RWPE2 (cell line): ENCODE measurements around the gene RXRA.

Source experiments
- ATAC-seq: fragments of 200-7000 bp; cut with Tn5 transposase; 3 replicates; pipeline ENCODE4 v1.9.1; 2021; ENCODE audit warnings: low read depth
- DNase-seq: peaks from one replicate; pipeline ENCODE4 v3.0.0-alpha.2; 2020; ENCODE audit warnings: low spot score
- H3K27ac ChIP-seq: fragments of 450-650 bp; 2 replicates; pipeline ENCODE4 v1.5.1; 2017; ENCODE audit warnings: mild to moderate bottlenecking; ENCODE audit not compliant: poor library complexity, severe bottlenecking
- H3K27me3 ChIP-seq: fragments of 250-450 bp; sonication (Bioruptor Pico); 2 replicates; pipeline ENCODE4 v1.5.1; 2021; ENCODE audit warnings: mild to moderate bottlenecking, moderate library complexity; ENCODE audit not compliant: insufficient read depth, poor library complexity, severe bottlenecking
- H3K36me3 ChIP-seq: fragments of 250-450 bp; sonication (Bioruptor Pico); 2 replicates; pipeline ENCODE4 v1.5.1; 2020; ENCODE audit warnings: low read depth, mild to moderate bottlenecking, moderate library complexity
- H3K4me1 ChIP-seq: fragments of 250-450 bp; sonication (Bioruptor Pico); 2 replicates; pipeline ENCODE4 v1.5.1; 2021; ENCODE audit warnings: mild to moderate bottlenecking, moderate library complexity; ENCODE audit not compliant: insufficient read depth, poor library complexity, severe bottlenecking
- H3K4me3 ChIP-seq: fragments of 250-450 bp; sonication (Bioruptor Pico); 2 replicates; pipeline ENCODE4 v1.5.1; 2021; ENCODE audit warnings: mild to moderate bottlenecking, moderate library complexity; ENCODE audit not compliant: severe bottlenecking
- H3K9me3 ChIP-seq: fragments of 250-450 bp; sonication (Bioruptor Pico); 2 replicates; pipeline ENCODE4 v1.5.1; 2021; ENCODE audit warnings: mild to moderate bottlenecking, moderate library complexity; ENCODE audit not compliant: severe bottlenecking
- TF ChIP-seq, protein P1 (sequence below): fragments of 450-650 bp; IDR thresholded peaks from one replicate; pipeline ENCODE4 v1.5.1; 2017; ENCODE audit warnings: mild to moderate bottlenecking, moderate library complexity; ENCODE audit not compliant: poor library complexity, severe bottlenecking

The RXRA gene

GRCh38 chr9:134469041-134469875, 143.0 kb downstream of the RXRA start:
- no peaks in the 10 kb centered on the region for H3K9me3 ChIP-seq
- no peaks in the 10 kb centered on the region for H3K4me1 ChIP-seq
- DNase-seq (no peak), ATAC-seq (no peak)
- H3K36me3 ChIP-seq: no peaks in the 10 kb centered on the region
- no peaks in the 10 kb centered on the region for H3K27me3 ChIP-seq
- no peak overlapping the region for H3K27ac ChIP-seq
- TF ChIP-seq, protein P1, sequence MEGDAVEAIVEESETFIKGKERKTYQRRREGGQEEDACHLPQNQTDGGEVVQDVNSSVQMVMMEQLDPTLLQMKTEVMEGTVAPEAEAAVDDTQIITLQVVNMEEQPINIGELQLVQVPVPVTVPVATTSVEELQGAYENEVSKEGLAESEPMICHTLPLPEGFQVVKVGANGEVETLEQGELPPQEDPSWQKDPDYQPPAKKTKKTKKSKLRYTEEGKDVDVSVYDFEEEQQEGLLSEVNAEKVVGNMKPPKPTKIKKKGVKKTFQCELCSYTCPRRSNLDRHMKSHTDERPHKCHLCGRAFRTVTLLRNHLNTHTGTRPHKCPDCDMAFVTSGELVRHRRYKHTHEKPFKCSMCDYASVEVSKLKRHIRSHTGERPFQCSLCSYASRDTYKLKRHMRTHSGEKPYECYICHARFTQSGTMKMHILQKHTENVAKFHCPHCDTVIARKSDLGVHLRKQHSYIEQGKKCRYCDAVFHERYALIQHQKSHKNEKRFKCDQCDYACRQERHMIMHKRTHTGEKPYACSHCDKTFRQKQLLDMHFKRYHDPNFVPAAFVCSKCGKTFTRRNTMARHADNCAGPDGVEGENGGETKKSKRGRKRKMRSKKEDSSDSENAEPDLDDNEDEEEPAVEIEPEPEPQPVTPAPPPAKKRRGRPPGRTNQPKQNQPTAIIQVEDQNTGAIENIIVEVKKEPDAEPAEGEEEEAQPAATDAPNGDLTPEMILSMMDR: no peak
- no peak overlapping the region for H3K4me3 ChIP-seq

- Histone ChIP-seq H3K36me3 (no peaks in the 10 kb centered on the region), H3K4me3 (no peak overlapping the region), H3K4me1 (no peaks in the 10 kb centered on the region), H3K9me3 (no peaks in the 10 kb centered on the region), H3K27me3 (no peaks in the 10 kb centered on the region), H3K27ac (no peak overlapping the region)
- ATAC-seq (no peak; the same call in 2 of the 3 replicates), DNase-seq (no peak)
- TF ChIP-seq, protein P1: no peak
These were observed 146.0 kb downstream of the RXRA start for GRCh38 chr9:134472256-134472655.

GRCh38 chr9:134473141-134474054, 147.1 kb downstream of the RXRA start:
- DNase-seq (no peak), ATAC-seq (no peak)
- Histone ChIP-seq H3K9me3 (no peaks in the 10 kb centered on the region), H3K27me3 (no peaks in the 10 kb centered on the region), H3K4me3 (no peak overlapping the region), H3K27ac (no peak overlapping the region), H3K4me1 (no peaks in the 10 kb centered on the region), H3K36me3 (no peaks in the 10 kb centered on the region)
- TF ChIP-seq, protein P1: no peak

- H3K27ac ChIP-seq: no peak overlapping the region
- H3K9me3 ChIP-seq: no peaks in the 10 kb centered on the region
- no peak for ATAC-seq
These were observed 147.8 kb downstream of the RXRA start for GRCh38 chr9:134474055-134474370.

More at GRCh38 chr9:134474055-134474370, 147.8 kb downstream of the RXRA start:
- TF ChIP-seq, protein P1: no peak
- Histone ChIP-seq H3K36me3 (no peaks in the 10 kb centered on the region), H3K4me1 (no peaks in the 10 kb centered on the region), H3K27me3 (no peaks in the 10 kb centered on the region), H3K4me3 (no peak overlapping the region)
- no peak for DNase-seq
